Left cardiac atrium (tissue), 4 donors: ENCODE data around the gene COQ4. TPM values are rescaled to one million over a fixed set of nuclear protein-coding genes. Genes with fewer than 3 reads are reported as not detected.
"Not testable (repeated sequence)": the region's sequence is repeated elsewhere in the genome, so short reads cannot be mapped to it uniquely, and the experiment has no call there.

ENCODE experiments used
- ATAC-seq, 2 donors: fragments of 200-7000 bp; cut with Tn5 transposase; one replicate each; pipeline ENCODE4 v1.9.1; 2020; ENCODE audit warnings: mild to moderate bottlenecking in 2 of 2, moderate library complexity in 2 of 2
- DNase-seq: peaks from one replicate; pipeline ENCODE4 v3.0.0-alpha.2; 2020
- intact Hi-C, 2 donors: fragments of 100-400 bp; cut with DNase I; formaldehyde crosslinking; loops; one replicate each; pipeline versions ENCODE4 v1.14.1 to v1.15.1; 2022 to 2023
- long read RNA-seq: library from polyadenylated mRNA; unstranded; transcript quantifications from one replicate; pipeline ENCODE4 v2.0.0, GENCODE V29; 2021
- total RNA-seq, 2 donors: library from RNA; stranded (reverse); fragmentation: NEBNext Ultra II Directional; extraction: Animal tissue kit (Norgen Biotek cat#: 25700); gene quantifications; one replicate each; pipeline ENCODE4 v1.2.1, GENCODE V29; 2021
- donor health status: DM: no; HTN: yes; CAD: no.
- donor health status: DM: no; HTN: yes; CAD: no; lungs with severe emphysema.
- donor health status: DM: yes; HTN: yes; CAD: no.
- donor health status: Dilated cardiomyopathy.

Gene COQ4
- 10 to 100 TPM; 21.2 to 27.7 TPM for total RNA-seq
- long read RNA-seq, transcript COQ4-201 (7 exons, 1,548 nt) = major isoform, 20 of 21 reads
- long read RNA-seq, partial matches to known transcripts = 0 of 21 reads
- long read RNA-seq, other reads (novel, unspliced or antisense) = 0 of 21 reads

DNA sequence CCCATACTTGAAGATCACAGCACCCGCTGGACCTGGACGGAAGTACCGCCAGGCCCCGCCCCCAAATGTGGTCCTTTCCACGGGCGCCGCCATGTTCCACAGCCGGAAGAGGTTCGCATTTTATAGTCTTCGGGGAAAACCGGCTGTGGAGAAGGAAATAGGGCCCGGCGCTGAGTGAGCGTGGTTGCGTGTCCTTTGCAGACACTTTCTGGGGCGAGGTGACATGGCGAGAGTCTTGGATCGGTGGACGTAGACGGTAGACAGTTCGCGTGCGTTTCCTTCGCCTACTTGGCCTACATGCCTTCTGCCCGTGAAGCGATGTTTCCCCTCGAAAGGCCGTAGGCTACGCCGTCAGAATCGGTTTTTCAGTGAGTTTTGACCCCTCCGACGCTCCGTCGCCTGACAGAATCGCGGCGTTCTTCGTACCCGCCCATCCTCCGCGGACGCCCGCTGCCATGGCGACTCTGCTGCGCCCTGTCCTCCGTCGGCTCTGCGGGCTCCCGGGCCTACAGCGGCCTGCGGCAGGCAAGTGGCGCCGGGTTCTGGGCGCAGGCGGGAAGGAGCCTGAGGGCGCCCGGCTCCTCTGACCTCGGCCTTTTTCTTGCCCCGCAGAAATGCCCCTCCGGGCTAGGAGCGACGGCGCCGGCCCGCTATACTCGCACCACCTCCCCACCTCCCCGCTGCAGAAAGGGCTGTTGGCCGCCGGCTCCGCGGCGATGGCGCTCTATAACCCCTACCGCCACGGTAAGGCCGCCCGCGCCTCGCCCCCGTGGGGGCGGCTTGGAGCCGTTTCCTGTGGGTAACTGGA, at the start of gene COQ4, which contains the start of gene TRUB2:
Gene COQ4 (plus strand): TSS at position 436 of the 808 bp plus-strand sequence. CDS start 20 bp downstream, at position 456.
Gene TRUB2 (minus strand): TSS at position 44 of the 808 bp plus-strand sequence. CDS start 39 bp downstream, at position 5.
- ATAC-seq = peak; percentile 98
- intact Hi-C loops = loop anchor here in 1 of 2 donors (5.0 kb wide), 1 partner anchor 45 kb away; the partner anchor contains the start of genes GOLGA2 and SWI5

DNA sequence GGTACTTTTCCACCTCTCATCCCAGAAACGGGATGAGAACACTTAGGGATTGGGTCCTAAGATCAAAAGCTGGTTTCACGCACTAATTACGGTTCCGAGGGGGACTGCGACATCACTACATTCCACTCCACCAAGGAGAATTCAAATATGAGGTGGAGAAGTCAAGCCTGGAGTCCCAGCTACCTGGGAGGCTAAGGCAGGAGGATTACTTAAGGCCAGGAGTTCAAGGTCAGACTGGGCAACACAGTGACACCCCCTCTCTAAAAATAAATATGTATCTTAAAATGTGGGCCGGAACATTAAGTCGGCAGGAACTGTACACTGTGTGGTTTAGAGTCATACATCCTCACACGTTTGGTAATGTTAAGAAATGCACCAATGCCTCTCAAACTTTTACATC, 48.4 kb upstream of the COQ4 start:
- no peak for DNase-seq
- intact Hi-C loops = no loop called here
- ATAC-seq = no peak

More for the DNA sequence above, at the start of gene COQ4, which contains the start of gene TRUB2:
- peak; percentile 94 for DNase-seq

DNA sequence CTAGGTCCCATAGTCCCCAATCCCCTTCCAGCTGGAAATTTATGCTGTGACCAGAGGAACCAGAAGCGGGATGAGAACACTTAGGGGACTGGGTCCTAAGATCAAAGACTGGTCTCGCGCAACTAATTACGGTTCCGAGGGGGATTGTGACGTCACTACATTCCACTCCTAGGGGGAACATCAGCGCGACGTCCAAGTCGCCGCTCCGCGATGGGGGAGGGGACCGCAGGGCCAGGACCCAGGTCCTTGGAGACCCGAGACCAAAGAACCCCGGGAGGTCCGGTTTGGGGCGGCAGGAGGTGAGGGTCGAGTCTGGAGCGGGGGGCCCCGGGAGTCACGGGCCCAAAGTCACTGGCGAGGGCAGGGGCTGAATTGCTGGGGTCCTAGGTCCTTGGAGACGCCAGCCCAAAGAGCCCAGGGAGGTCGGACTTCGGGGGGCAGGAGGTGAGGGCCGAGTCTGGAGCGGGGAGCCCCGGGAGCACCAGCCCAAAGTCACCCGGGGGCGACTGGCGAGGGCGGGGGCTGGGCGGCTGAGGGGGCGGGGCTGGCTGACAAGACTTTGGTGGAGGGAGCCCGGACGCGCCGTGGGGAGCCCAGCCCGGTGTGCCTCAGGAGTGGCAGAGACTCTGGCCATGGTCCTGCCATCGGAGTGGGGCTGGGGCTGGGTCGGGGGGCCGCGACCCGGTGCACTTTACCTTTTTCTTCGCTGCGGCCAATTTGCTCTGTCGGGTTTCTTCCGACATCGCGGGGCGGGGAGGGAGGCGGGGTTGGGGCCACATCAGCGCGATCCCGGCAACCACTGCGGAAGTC, 47.2 kb upstream of the COQ4 start, which contains the start of gene GOLGA2:
Gene GOLGA2 (minus strand): TSS at position 810 of the 810 bp plus-strand sequence. CDS start 31 bp downstream, at position 779.
- ATAC-seq = peak; percentile 60 to 78
- intact Hi-C loops = loop anchor here in 1 of 2 donors (5.0 kb wide), 1 partner anchor 47 kb away; the partner anchor contains the start of genes COQ4 and TRUB2
- peak; percentile 65 for DNase-seq

DNA sequence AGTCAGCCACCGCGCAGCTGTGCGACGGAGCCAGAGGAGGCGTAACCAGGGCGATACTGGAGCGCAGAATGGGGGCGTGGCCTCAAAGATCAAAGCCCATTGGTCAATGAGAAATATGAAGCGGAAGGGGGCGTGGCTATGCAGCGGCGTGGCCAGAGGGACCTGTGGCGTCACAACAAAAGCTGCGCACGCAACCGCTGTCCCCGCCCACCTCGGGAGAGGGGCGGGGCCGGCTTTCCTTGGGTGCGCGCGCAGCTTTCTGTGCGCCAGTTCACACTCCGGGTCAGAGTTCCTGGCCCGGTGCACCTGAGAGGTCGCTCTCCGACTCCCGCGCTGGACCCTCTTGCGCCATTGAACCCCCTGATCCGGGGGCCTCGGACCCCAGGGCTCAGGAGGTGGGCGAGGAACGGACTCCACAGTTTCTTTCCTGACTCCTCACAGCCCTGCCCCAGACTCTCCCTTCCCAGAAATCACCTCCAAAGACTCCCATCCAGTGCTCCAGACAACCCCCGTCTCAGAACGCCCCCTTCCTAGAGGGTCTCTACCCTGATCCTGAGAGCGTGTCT, 46.5 kb upstream of the COQ4 start, which contains the start of gene SWI5:
Gene SWI5 (plus strand): TSS at position 269 of the 566 bp plus-strand sequence.
- intact Hi-C loops = loop anchor here in 1 of 2 donors (5.0 kb wide), 1 partner anchor 46 kb away; the partner anchor contains the start of genes COQ4 and TRUB2
- ATAC-seq = peak; percentile 95 to 98
- DNase-seq = peak; percentile 100

DNA sequence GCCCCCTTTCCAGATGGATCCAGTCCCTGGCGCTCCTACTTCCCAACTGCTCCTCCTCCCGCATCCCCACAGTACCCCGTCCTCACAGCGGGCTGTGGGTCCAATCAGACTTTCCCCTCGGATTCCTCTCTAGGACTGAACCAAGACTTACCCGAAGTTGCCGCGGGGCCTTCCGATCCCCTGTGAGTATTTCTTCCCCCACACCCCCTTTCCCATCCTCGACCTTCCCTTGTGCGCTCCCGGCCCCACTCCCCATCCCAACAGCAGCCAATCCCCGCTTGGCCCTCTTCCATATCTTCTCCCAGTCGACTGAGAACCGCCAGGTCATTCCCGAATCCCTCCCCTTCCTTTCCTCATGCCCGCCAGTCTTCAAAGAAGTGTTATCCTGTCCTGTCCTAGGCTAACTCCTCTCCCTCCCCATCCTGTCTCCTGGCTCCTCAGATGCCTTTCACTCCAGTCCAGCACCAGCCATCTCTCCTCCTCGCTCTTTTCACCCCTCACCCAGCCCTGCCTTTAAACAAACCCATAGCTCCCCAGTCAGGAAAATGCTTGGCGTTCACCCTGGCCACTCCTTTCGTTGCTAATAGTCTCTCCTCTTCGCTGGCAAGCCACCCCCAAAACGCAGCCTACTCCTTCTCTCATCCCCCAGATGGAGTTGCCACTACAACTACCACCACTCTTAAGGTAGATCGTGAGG, 45.9 kb upstream of the COQ4 start:
- ATAC-seq (peak; percentile 21 to 41), DNase-seq (peak; percentile 46)
- intact Hi-C loops = loop anchor here in 1 of 2 donors (5.0 kb wide), 1 partner anchor 46 kb away; the partner anchor contains the start of genes COQ4 and TRUB2

DNA sequence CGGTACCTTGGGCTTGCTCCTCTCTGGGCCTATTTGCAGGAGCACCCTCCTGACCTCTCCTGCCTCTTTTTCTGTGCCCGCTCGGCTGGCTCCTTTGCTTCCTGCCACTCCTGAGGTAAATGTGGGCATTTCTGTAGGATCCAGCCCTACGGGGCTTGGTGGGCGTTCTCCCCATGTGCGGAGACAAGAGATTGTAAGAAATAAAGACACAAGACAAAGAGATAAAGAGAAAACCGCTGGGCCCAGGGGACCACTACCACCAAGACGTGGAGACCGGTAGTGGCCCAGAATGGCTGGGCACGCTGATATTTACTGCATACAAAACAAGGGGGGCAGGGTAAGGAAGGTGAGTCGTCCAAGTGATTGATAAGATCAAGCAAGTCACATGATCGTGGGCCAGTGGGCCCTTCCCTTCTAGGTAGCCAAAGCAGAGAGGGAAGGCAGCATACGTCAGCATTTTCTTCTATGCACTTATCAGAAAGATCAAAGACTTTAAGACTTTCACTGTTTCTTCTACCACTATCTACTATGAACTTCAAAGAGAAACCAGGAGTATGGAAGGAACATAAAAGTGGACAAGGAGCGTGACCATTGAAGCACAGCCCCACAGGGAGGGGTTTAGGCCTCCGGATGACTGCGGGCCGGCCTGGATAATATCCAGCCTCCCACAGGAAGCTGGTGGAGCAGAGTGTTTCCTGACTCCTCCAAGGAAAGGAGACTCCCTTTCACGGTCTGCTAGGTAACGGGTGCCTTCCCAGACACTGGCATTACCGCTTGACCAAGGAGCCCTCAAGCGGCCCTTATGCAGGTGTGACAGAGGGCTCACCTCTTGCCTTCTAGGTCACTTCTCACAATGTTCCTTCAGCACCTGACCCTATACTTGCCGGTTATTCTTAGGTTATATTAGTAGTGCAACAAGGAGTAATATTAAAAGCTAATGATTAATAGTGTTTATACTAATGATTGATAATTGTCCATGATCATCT, 43.3 kb upstream of the COQ4 start:
- DNase-seq = peak; percentile 58
- intact Hi-C loops = loop anchor here in 1 of 2 donors (5.0 kb wide), 1 partner anchor 43 kb away; the partner anchor contains the start of genes COQ4 and TRUB2

DNA sequence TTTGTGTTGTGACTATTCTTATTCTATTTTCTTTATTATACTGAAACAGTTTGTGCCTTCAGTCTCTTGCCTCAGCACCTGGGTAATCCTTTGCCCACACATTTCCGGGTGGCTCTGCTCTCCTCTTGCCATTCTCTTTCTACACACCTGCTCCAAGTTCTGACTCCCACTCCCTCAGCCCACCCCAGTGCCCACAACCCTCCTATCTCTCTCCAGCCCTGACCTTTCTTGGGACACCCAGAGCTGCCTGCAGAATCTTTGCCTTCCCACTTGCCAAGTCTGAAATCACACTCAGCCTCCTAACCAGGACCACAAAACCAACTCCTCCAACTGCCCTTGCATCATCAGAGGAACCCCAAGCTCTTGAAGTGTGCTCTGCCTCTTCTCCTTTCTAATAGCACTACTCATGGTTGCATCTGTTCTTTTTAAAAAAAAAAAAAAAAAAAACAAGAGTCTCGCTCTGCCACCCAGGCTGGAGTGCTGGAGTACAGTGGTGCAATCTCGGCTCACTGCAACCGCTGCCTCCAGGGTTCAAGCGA, 42.5 kb upstream of the COQ4 start:
- DNase-seq (no peak), ATAC-seq (no peak)
- intact Hi-C loops = no loop called here

More for the DNA sequence above, 43.3 kb upstream of the COQ4 start:
- ATAC-seq = not testable (repeated sequence)

DNA sequence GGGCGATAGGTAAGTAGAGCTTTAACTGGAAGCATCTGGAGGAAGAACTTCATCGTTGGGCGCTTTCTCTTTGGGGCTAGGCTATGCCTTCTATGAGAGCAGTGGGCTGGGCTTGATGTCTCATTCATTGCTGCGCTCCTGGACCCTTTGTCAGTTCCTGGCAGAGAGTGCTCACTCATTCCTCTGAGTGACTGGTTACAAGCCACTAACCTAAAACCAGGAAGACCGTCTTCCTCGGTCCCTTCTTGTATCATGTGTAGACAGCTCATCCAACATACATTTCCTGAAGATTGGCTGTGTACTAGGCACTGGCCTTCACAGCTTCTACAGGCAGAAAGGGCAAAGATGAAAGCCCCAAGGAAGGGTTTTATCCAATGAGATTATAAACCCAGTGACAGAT, 40.1 kb upstream of the COQ4 start:
- intact Hi-C loops = no loop called here
- ATAC-seq (no peak), DNase-seq (no peak)

DNA sequence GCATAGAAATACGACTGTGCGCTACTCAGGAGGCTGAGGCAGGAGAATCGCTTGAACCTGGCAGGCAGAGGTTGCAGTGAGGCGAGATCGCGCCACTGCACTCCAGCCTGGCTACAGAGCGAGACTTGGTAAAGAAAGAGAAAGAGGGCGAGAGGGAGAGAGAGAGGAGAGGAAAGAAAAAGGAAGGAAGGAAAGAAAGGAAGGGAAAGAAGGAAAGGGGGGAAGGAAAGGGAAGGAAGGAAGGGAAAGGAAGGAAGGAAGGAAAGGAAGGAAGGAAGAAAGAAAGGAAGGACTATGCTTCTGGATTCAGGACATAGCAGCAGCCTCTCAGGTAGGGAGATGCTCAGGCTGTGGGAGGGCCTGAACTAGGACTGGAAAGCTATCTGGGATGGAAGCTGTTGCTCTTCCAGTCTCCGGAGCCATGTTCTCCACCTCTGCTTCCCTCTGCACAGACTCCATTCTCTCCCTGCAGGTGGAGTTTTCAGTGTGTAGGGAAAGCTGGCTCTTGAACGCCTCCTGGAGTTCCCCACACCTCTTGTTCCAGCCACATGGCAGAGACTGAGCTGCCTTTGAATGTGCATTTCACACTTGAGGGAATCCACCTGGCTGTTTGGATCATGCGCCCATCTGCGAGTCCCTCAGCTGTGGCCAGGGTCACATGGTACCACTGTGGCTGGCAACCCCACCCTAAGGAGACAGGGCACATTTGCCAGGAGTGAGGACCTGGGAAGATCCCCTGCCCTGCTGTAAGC, 37.4 kb upstream of the COQ4 start:
- no peak for ATAC-seq
- no peak for DNase-seq
- intact Hi-C loops = no loop called here

DNA sequence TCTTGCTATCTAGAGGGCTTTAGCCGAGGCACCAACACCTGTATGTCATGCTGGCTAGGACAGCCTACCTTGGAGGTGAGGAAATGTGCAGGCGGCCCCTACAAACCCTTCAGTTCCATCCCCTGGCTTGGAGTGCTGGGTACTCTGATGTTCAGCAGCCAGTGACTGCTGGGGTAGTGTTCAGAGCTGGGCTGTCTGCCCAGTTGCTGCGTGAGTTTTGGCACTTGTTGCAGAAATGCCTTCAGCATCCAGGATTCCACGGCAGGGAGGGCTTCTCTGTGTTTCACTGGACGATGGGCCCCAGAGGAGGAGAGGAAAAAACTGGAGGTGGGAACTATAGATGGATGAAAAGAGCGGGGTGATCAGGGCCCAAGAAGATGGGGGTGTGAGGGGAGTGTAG, 36.2 kb upstream of the COQ4 start:
- intact Hi-C loops = no loop called here
- DNase-seq (peak; percentile 53), ATAC-seq (peak; percentile 71 to 84)

DNA sequence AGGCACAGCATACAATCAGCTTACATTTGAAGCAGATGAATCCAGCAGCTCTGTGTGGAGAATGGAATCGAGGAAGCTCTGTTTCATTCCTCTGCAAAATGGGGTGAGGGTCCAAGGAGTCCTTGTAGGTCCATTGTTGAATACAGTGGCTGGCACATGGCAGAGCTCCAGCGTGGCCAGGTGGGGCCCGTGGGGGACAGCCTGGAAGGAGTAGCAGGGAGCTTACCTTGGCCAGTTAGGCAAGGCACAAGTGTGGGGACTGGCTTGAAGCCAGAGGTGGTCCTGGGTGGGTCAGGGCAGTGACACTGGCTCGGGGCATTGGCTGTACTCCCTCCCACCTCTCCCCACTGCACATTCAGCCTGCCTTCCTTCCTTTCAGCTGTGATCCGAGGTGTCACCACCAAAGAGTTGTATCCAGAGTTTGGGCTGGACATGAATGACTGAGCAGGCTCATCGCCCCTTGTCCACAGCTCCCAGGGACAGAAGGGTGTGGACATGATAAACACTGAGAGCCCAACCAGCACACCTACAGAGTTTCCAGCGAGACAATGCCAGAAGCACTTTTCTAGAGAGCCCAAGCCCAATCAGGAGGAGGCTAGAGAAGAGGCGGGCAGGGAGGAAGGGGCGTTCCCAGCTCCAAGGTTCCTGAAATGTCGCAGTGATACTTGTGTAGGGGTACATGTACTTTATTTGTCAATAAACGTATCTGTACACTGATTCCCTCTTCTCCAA, 34.2 kb upstream of the COQ4 start:
- intact Hi-C loops = no loop called here
- DNase-seq (no peak), ATAC-seq (no peak)

DNA sequence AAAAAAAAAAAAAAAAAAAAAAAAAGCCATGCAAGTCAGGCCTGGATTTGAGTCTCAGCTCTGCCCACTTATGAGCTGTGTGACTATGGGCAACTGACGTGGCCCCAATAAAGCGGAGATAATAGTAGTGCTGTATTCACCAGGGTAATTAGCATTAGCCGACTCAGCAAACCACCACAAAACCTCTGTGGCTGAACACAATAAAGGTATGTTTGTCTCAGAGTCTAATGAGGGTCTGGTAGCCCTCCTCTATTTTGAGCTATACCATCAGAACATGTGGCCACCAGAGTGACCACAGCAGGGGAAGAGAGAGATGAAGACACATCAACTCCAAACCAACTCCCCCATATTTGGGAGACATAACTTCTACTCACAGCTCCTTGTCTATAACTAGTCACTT, 30.6 kb upstream of the COQ4 start:
- DNase-seq (no peak), ATAC-seq (no peak)
- intact Hi-C loops = loop anchor here in 1 of 2 donors (10.0 kb wide), 1 partner anchor 123 kb away; no protein-coding TSS in a partner anchor

DNA sequence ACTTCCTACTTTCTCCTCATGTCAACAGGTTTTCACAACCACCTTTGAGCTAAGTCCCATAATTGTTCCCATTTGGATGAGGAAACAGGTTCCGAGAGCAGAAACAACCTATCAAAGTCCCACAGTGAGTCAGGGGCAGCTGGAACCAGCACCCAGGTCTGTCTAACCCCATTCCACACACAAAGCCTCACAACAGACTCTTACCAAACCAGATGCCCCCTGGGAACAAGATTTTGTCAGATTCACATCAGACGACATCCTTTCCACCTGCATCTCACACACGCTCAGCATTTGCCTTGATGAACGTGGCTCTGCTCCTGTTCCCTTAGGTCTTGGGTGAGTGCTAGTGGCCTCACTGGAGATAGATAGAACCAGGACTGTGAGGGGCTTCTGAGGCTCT, 29.5 kb upstream of the COQ4 start:
- ATAC-seq (no peak), DNase-seq (no peak)
- intact Hi-C loops = loop anchor here in 1 of 2 donors (10.0 kb wide), 1 partner anchor 122 kb away; no protein-coding TSS in a partner anchor

DNA sequence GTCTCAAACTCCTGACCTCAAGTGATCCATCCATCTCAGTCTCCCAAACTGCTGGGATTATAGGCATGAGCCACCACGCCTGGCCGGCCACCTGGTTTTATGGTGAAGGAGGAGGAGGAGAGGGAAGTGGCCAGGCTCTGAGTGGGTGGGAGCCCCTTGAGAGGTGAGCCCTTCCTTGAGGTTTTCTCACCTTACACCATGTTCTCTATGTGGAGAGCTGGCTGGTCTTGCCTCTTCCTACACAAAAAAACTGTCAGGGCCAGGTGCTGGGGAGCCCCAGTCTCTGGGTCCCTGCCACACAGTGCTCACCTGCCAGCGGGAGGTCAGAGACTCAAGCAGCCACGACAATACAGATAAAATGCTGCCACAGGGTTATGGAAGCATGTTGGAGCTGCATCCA, 28.5 kb upstream of the COQ4 start:
- ATAC-seq = no peak
- DNase-seq = no peak
- intact Hi-C loops = loop anchor here in 1 of 2 donors (10.0 kb wide), 1 partner anchor 121 kb away; no protein-coding TSS in a partner anchor
